ENCODE measurements around the gene SRRM4.

Gene SRRM4

DNA sequence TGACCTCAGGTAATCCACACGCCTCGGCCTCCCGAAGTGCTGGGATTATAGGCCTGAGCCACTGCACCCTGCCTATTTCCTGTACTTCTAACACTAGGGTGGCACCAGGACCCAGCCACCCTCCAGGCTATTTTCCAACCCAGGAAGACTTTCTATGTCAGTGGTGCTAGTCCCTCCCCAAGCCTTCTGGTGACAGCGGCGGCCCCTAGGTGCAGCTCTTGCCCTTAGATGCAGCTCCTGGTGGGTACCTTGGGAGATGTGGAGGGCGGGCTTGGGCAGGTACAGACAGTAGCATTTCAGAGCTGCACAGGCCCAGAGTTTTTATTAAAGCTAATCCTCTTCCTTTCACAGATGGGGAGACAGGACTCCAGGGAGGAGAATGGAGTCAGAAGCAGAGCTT, 62.8 kb downstream of the SRRM4 start:
- no peak for TF ChIP-seq TAF1 (IDR thresholded peaks at IDR 0.05; ENCODE audit: borderline replicate concordance, insufficient read depth, low read length)
- TF ChIP-seq, protein P1, sequence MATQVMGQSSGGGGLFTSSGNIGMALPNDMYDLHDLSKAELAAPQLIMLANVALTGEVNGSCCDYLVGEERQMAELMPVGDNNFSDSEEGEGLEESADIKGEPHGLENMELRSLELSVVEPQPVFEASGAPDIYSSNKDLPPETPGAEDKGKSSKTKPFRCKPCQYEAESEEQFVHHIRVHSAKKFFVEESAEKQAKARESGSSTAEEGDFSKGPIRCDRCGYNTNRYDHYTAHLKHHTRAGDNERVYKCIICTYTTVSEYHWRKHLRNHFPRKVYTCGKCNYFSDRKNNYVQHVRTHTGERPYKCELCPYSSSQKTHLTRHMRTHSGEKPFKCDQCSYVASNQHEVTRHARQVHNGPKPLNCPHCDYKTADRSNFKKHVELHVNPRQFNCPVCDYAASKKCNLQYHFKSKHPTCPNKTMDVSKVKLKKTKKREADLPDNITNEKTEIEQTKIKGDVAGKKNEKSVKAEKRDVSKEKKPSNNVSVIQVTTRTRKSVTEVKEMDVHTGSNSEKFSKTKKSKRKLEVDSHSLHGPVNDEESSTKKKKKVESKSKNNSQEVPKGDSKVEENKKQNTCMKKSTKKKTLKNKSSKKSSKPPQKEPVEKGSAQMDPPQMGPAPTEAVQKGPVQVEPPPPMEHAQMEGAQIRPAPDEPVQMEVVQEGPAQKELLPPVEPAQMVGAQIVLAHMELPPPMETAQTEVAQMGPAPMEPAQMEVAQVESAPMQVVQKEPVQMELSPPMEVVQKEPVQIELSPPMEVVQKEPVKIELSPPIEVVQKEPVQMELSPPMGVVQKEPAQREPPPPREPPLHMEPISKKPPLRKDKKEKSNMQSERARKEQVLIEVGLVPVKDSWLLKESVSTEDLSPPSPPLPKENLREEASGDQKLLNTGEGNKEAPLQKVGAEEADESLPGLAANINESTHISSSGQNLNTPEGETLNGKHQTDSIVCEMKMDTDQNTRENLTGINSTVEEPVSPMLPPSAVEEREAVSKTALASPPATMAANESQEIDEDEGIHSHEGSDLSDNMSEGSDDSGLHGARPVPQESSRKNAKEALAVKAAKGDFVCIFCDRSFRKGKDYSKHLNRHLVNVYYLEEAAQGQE (IDR thresholded peaks at IDR 0.05; ENCODE audit: insufficient read depth in 1 of 2, low read depth in 2 of 2, low read length in 2 of 2): no peak
- TF ChIP-seq POLR2AphosphoS5 (IDR thresholded peaks at IDR 0.05; ENCODE audit: low read depth, low read length): no peak
- TF ChIP-seq SIN3A (IDR thresholded peaks at IDR 0.05; ENCODE audit: borderline replicate concordance, insufficient read depth, low read length): no peak

DNA sequence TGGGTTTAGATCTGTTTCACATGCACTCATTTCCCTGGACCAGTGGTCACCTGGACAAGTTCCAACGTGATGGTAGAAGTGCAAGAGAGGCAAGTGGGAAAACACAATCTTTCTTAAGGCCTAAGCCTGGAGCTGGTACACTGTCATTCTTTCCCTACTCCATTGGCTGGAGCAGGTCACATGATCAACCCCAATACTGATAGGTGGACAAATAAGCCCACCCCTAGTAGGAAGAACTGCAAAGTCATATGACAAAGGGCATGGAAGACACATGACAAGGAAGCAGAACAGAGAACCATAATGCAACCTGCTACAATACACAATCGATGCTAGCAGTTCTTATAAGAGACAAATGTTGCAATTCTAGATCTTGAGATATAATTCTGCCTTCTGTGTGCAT, 66.3 kb downstream of the SRRM4 start:
- TF ChIP-seq FOXP2 (optimal IDR thresholded peaks at IDR 0.05; ENCODE audit: borderline replicate concordance, extremely low read depth, extremely low read length, insufficient read depth): no peak
- TF ChIP-seq, protein P1 (IDR thresholded peaks at IDR 0.05; ENCODE audit: insufficient read depth in 1 of 2, low read depth in 2 of 2, low read length in 2 of 2): no peak
- no peak for TF ChIP-seq POLR2AphosphoS5 (IDR thresholded peaks at IDR 0.05; ENCODE audit: low read depth, low read length)

DNA sequence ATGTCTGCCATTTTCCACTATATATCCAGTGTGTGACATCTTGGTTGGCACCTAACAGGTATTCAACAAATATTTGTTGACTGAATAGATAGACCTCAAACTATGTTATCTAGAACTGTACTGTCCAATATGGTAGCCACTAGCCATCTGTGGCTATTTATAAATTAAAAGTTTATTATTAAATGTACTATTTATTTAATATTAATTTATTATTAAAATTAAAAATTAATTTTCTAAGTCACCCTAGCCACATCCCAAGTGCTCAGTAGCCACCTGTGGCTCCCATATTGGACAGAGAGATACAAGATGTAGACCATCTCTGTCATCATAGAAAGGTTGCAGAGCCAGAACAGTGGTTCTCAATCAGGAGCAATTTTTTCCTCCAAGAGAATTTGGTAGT, 69.3 kb downstream of the SRRM4 start:
- no peak for TF ChIP-seq POLR2AphosphoS5 (IDR thresholded peaks at IDR 0.05; ENCODE audit: low read depth, low read length)
- no peak for TF ChIP-seq SIN3A (IDR thresholded peaks at IDR 0.05; ENCODE audit: borderline replicate concordance, insufficient read depth, low read length)
- TF ChIP-seq, protein P1 (IDR thresholded peaks at IDR 0.05; ENCODE audit: insufficient read depth in 1 of 2, low read depth in 2 of 2, low read length in 2 of 2): no peak
- no peak for TF ChIP-seq TAF1 (IDR thresholded peaks at IDR 0.05; ENCODE audit: borderline replicate concordance, insufficient read depth, low read length)
- no peak for TF ChIP-seq FOXP2 (optimal IDR thresholded peaks at IDR 0.05; ENCODE audit: borderline replicate concordance, extremely low read depth, extremely low read length, insufficient read depth)

GRCh38 chr12:119051474-119051873, 70.1 kb downstream of the SRRM4 start:
- TF ChIP-seq, protein P1 (IDR thresholded peaks at IDR 0.05; ENCODE audit: insufficient read depth in 1 of 2, low read depth in 2 of 2, low read length in 2 of 2): no peak
- TF ChIP-seq TAF1 (IDR thresholded peaks at IDR 0.05; ENCODE audit: borderline replicate concordance, insufficient read depth, low read length) (no peak), SIN3A (IDR thresholded peaks at IDR 0.05; ENCODE audit: borderline replicate concordance, insufficient read depth, low read length) (no peak), FOXP2 (optimal IDR thresholded peaks at IDR 0.05; ENCODE audit: borderline replicate concordance, extremely low read depth, extremely low read length, insufficient read depth) (no peak), POLR2AphosphoS5 (IDR thresholded peaks at IDR 0.05; ENCODE audit: low read depth, low read length) (no peak)

DNA sequence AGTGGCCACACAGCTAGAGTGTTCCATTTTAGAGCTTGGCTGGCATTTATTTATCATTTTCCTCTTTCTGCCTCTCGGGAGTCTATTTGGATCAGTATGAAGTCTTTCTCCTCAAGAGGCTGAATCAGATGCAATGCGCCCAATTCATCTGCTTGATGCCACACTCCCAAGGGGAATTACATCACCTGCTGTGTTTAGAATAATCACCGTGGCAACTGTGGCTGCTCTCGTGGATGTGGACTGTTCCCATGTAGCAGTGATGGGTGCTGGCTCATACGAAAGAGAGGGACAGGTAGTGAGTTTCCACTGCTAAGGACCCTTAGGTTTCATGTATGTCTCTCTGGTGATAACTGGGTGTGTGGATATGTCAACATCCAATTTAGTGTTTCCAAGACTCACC, 70.7 kb downstream of the SRRM4 start:
- TF ChIP-seq, protein P1 (IDR thresholded peaks at IDR 0.05; ENCODE audit: insufficient read depth in 1 of 2, low read depth in 2 of 2, low read length in 2 of 2): no peak
- TF ChIP-seq SIN3A (IDR thresholded peaks at IDR 0.05; ENCODE audit: borderline replicate concordance, insufficient read depth, low read length): no peak
- TF ChIP-seq FOXP2 (optimal IDR thresholded peaks at IDR 0.05; ENCODE audit: borderline replicate concordance, extremely low read depth, extremely low read length, insufficient read depth): no peak
- TF ChIP-seq TAF1 (IDR thresholded peaks at IDR 0.05; ENCODE audit: borderline replicate concordance, insufficient read depth, low read length): no peak
- no peak for TF ChIP-seq POLR2AphosphoS5 (IDR thresholded peaks at IDR 0.05; ENCODE audit: low read depth, low read length)
